ENCODE data around the gene STK24. TPM values are rescaled to one million over a fixed set of nuclear protein-coding genes. Genes with fewer than 3 reads are reported as not detected.

The STK24 gene
- total and polyA plus RNA-seq, 2 of the 4 experiments (the other 2 are of a cell fraction): 29.2 to 43.4 TPM

GRCh38 chr13:98467263-98467985, 109.5 kb downstream of the STK24 start:
- Histone ChIP-seq H4K8ac (ENCODE audit: low read depth in 2 of 2, low read length in 2 of 2) (no peak overlapping the region; a peak in 1 of 4 replicates), H3K4me3 (ENCODE audit: insufficient read depth, low read depth, low read length) (no peak overlapping the region), H3K4me2 (ENCODE audit: low read depth, low read length) (no peak overlapping the region), H3K4ac (ENCODE audit: low read depth, low read length) (no peak overlapping the region), H4K20me1 (ENCODE audit: insufficient read depth, low read length) (peaks cover 36% of the 10 kb centered on the region), H2BK120ac (ENCODE audit: low read depth, low read length) (no peak overlapping the region), H4K5ac (ENCODE audit: low read depth, low read length) (no peak overlapping the region), H3K4me1 (ENCODE audit: control insufficient read depth, insufficient read depth, low read length) (0 out of 2 replicates have a peak, but pooled peaks cover 3% of the 10 kb centered on the region), H3K79me1 (ENCODE audit: low read depth in 1 of 2, low read length in 2 of 2) (peaks cover 45 to 87% of the 10 kb centered on the region in 2 experiments), H2AK5ac (ENCODE audit: low read depth, low read length) (no peak overlapping the region), H2BK5ac (ENCODE audit: low read depth, low read length, poor library complexity, severe bottlenecking) (no peak overlapping the region), H4K91ac (ENCODE audit: insufficient read depth, low read depth, low read length) (no peak overlapping the region), H2BK20ac (ENCODE audit: low read depth, low read length) (no peak overlapping the region), H3K9me3 (ENCODE audit: control insufficient read depth, insufficient read depth, low read length) (no peaks in the 10 kb centered on the region), H3K14ac (replicated peaks; ENCODE audit: low read depth, low read length) (no peak overlapping the region), H3K56ac (ENCODE audit: extremely low read depth, insufficient read depth, low read length) (no peak overlapping the region), H3K18ac (ENCODE audit: low read depth, low read length) (no peak overlapping the region), H2BK15ac (ENCODE audit: low read depth, low read length) (no peak overlapping the region), H3K9me1 (ENCODE audit: insufficient read depth, low read length) (peaks cover 19% of the 10 kb centered on the region), H3K27ac (ENCODE audit: insufficient read depth, low read length) (no peak overlapping the region), H3K9ac (ENCODE audit: low read depth, low read length) (no peak overlapping the region), H3K36me3 (ENCODE audit: control insufficient read depth, insufficient read depth, low read length) (peaks cover 49% of the 10 kb centered on the region), H2AK9ac (replicated peaks; ENCODE audit: low read depth, low read length, poor library complexity) (peak overlapping the region; percentile 71), H3K23ac (ENCODE audit: low read depth, low read length) (no peak overlapping the region), H2AFZ (replicated peaks; ENCODE audit: low read length, poor library complexity) (no peak overlapping the region), H3K27me3 (ENCODE audit: control insufficient read depth, insufficient read depth, low read length) (no peaks in the 10 kb centered on the region)
- DNase-seq (no peak), ATAC-seq (ENCODE audit: low read depth) (no peak)
- POLR2A ChIA-PET (ENCODE audit: unreplicated experiment): no interaction called here
- intact Hi-C loops (cut with micrococcal nuclease) (loop anchor here (5.0 kb wide), 3 partner anchors 110 to 205 kb away; partner anchors contain the start of gene STK24), in situ Hi-C loops (cut with MboI; ENCODE audit: low sequenced_read_pairs) (no loop called here), dilution Hi-C loops (cut with HindIII; ENCODE audit: low sequenced_read_pairs, unreplicated experiment) (loop anchor here (25.0 kb wide), 1 partner anchor 195 kb away; no protein-coding TSS in a partner anchor)
- WGBS, 2 experiments (ENCODE audit: extremely low coverage in 2 of 2, insufficient read length in 1 of 2): 67% methylated on average over 1 of the region's 13 CpGs; no CpG with 5 or more reads in 1 of the 2 experiments
- no peak for TF ChIP-seq CTCF (conservative IDR thresholded peaks at IDR 0.05; ENCODE audit: low read depth, low read length)
- no TSS peak for BruUV-seq (replicated peaks)
- CTCF ChIA-PET: interaction anchor here (0.6 to 1.2 kb wide), 3 partner anchors 8 to 434 kb away, joined by 3 read pairs; no protein-coding TSS in a partner anchor
